H9 (cell line): ENCODE measurements around the gene FAM13B. TPM values are rescaled to one million over a fixed set of nuclear protein-coding genes. Genes with fewer than 3 reads are reported as not detected.

ENCODE experiments used
- DNase-seq: peaks from one replicate; pipeline ENCODE4 v3.0.0-alpha.2; 2017
- H2AFZ ChIP-seq: one replicate; pipeline ENCODE4 v1.6.1; 2013; ENCODE audit warnings: mild to moderate bottlenecking, low read length, control low read depth, moderate library complexity
- H2AK5ac ChIP-seq: 2 replicates; pipeline ENCODE4 v1.6.1; 2013; ENCODE audit warnings: low read length, control low read depth, mixed read lengths; ENCODE audit not compliant: insufficient read length
- H2BK120ac ChIP-seq: one replicate; pipeline ENCODE4 v1.6.1; 2013; ENCODE audit warnings: low read depth, mild to moderate bottlenecking, low read length, control low read depth, inconsistent platforms; ENCODE audit not compliant: poor library complexity, severe bottlenecking
- H2BK12ac ChIP-seq: 2 replicates; pipeline ENCODE4 v1.6.1; 2013; ENCODE audit warnings: low read length, control low read depth, mixed read lengths, low read depth; ENCODE audit not compliant: insufficient read length
- H2BK15ac ChIP-seq: 2 replicates; pipeline ENCODE4 v1.6.1; 2013; ENCODE audit warnings: low read depth, low read length, control low read depth
- H2BK20ac ChIP-seq: one replicate; pipeline ENCODE4 v1.6.1; 2013; ENCODE audit warnings: low read depth, mild to moderate bottlenecking, low read length, control low read depth, inconsistent platforms; ENCODE audit not compliant: poor library complexity, severe bottlenecking
- H2BK5ac ChIP-seq: 2 replicates; pipeline ENCODE4 v1.6.1; 2013; ENCODE audit warnings: low read length, control low read depth, mixed read lengths; ENCODE audit not compliant: insufficient read length
- H3K14ac ChIP-seq: 2 replicates; pipeline ENCODE4 v1.6.1; 2013; ENCODE audit warnings: low read length, control low read depth; ENCODE audit not compliant: insufficient read depth
- H3K18ac ChIP-seq: 2 replicates; pipeline ENCODE4 v1.6.1; 2013; ENCODE audit warnings: low read depth, mild to moderate bottlenecking, mixed read lengths, low read length, control low read depth; ENCODE audit not compliant: insufficient read length
- H3K23ac ChIP-seq: 2 replicates; pipeline ENCODE4 v1.6.1; 2013; ENCODE audit warnings: low read length, control low read depth, mixed read lengths, low read depth; ENCODE audit not compliant: insufficient read length
- H3K23me2 ChIP-seq: 2 replicates; pipeline ENCODE4 v1.6.1; 2013; ENCODE audit warnings: low read depth, mild to moderate bottlenecking, mixed read lengths, low read length, control low read depth; ENCODE audit not compliant: insufficient read length, poor library complexity, severe bottlenecking
- H3K27ac ChIP-seq: 2 replicates; pipeline ENCODE4 v1.5.1; 2013; ENCODE audit warnings: low read length, control low read depth, mixed read lengths, low read depth; ENCODE audit not compliant: insufficient read length
- H3K27me3 ChIP-seq: 2 replicates; pipeline ENCODE4 v1.6.1; 2013; ENCODE audit warnings: low read length, control low read depth, inconsistent platforms; ENCODE audit not compliant: insufficient read depth
- H3K4ac ChIP-seq: 2 replicates; pipeline ENCODE4 v1.6.1; 2013; ENCODE audit warnings: low read depth, mild to moderate bottlenecking, control low read depth, inconsistent platforms, low read length, moderate library complexity
- H3K4me1 ChIP-seq: 2 replicates; pipeline ENCODE4 v1.6.1; 2013; ENCODE audit warnings: low read length, control low read depth, inconsistent platforms; ENCODE audit not compliant: insufficient read depth
- H3K4me2 ChIP-seq: 2 replicates; pipeline ENCODE4 v1.6.1; 2013; ENCODE audit warnings: low read length, control low read depth, mixed read lengths; ENCODE audit not compliant: insufficient read length, insufficient read depth
- H3K56ac ChIP-seq: 2 replicates; pipeline ENCODE4 v1.6.1; 2013; ENCODE audit warnings: low read depth, mild to moderate bottlenecking, mixed read lengths, low read length, control low read depth; ENCODE audit not compliant: insufficient read length
- H3K79me1 ChIP-seq: 2 replicates; pipeline ENCODE4 v1.6.1; 2013; ENCODE audit warnings: low read depth, mild to moderate bottlenecking, moderate library complexity, low read length, control low read depth, inconsistent platforms; ENCODE audit not compliant: insufficient read depth, poor library complexity, severe bottlenecking
- H3K79me2 ChIP-seq: 2 replicates; pipeline ENCODE4 v1.6.1; 2013; ENCODE audit warnings: low read length, control low read depth, inconsistent platforms; ENCODE audit not compliant: insufficient read depth
- H3K9ac ChIP-seq: 2 replicates; pipeline ENCODE4 v1.6.1; 2013; ENCODE audit warnings: low read length, control low read depth, mixed read lengths; ENCODE audit not compliant: insufficient read length; ENCODE audit errors: extremely low read depth
- H3K9me3 ChIP-seq: one replicate; pipeline ENCODE4 v1.6.1; 2013; ENCODE audit warnings: low read depth, low read length, inconsistent platforms; ENCODE audit not compliant: control insufficient read depth
- H3T11ph ChIP-seq: one replicate; pipeline ENCODE4 v1.6.1; 2013; ENCODE audit warnings: mild to moderate bottlenecking, low read length, control low read depth, inconsistent platforms
- H4K20me1 ChIP-seq: one replicate; pipeline ENCODE4 v1.6.1; 2013; ENCODE audit not compliant: control insufficient read depth, insufficient read length, insufficient read depth
- H4K5ac ChIP-seq: 2 replicates; pipeline ENCODE4 v1.6.1; 2013; ENCODE audit warnings: low read depth, mild to moderate bottlenecking, mixed read lengths, low read length, control low read depth; ENCODE audit not compliant: insufficient read length
- H4K8ac ChIP-seq: replicated peaks from 2 replicates; pipeline ENCODE4 v1.6.1; 2013; ENCODE audit warnings: low read length, control low read depth, mixed read lengths, low read depth; ENCODE audit not compliant: insufficient read length
- H4K91ac ChIP-seq: 2 replicates; pipeline ENCODE4 v1.6.1; 2013; ENCODE audit warnings: low read depth, mild to moderate bottlenecking, moderate library complexity, mixed read lengths, low read length, control low read depth; ENCODE audit not compliant: insufficient read length
- H3K27ac Mint-ChIP-seq, 3 experiments: 2 replicates in 2 of 3; 3 replicates in 1 of 3; pipeline ENCODE4 v1.8.0; 2020 to 2021; ENCODE audit warnings: mixed read lengths in 3 of 3, mild to moderate bottlenecking in 1 of 3, moderate library complexity in 1 of 3
- H3K27me3 Mint-ChIP-seq: 2 replicates; pipeline ENCODE4 v1.8.0; 2021; ENCODE audit warnings: low read depth, mild to moderate bottlenecking, moderate library complexity, mixed read lengths
- H3K36me3 Mint-ChIP-seq, 3 experiments: 2 replicates in 2 of 3; 3 replicates in 1 of 3; pipeline ENCODE4 v1.8.0; 2020 to 2021; ENCODE audit warnings: low read depth in 3 of 3, mixed read lengths in 3 of 3; ENCODE audit not compliant: insufficient read depth in 1 of 3
- H3K4me1 Mint-ChIP-seq, 2 experiments: 2 replicates each; pipeline ENCODE4 v1.8.0; 2020; ENCODE audit warnings: mixed read lengths in 2 of 2
- H3K4me3 Mint-ChIP-seq, 2 experiments: 2 replicates in 1 of 2; 3 replicates in 1 of 2; pipeline ENCODE4 v1.8.0; 2020 to 2021; ENCODE audit warnings: mild to moderate bottlenecking in 2 of 2, mixed read lengths in 2 of 2, moderate library complexity in 1 of 2
- H3K9me3 Mint-ChIP-seq, 2 experiments: 2 replicates in 1 of 2; 3 replicates in 1 of 2; pipeline ENCODE4 v1.8.0; 2020; ENCODE audit warnings: mild to moderate bottlenecking in 2 of 2, mixed read lengths in 2 of 2, moderate library complexity in 1 of 2
- WGBS: extraction: QIAGEN DNeasy Blood & Tissue Kit; methylation state at CpG from one replicate; pipeline ENCODE4 v1.1.7; 2013; ENCODE audit warnings: missing lambda C conversion rate, low lambda C conversion rate, mixed read lengths; ENCODE audit not compliant: insufficient read length; ENCODE audit errors: extremely low coverage; 5-methylcytosine and 5-hydroxymethylcytosine counted together
- total RNA-seq: library from RNA; stranded (reverse); gene quantifications from 2 replicates; pipeline ENCODE4 v1.2.1, GENCODE V29; 2021
- TF ChIP-seq, protein P1 (sequence below): fragments of 200-600 bp; sonication (generic); conservative IDR thresholded peaks from 3 replicates; pipeline ENCODE4 v1.8.0; 2021; ENCODE audit warnings: antibody characterized with exemption, mild to moderate bottlenecking

FAM13B gene
- total RNA-seq, 1 experiment from 2014 or later = 23.0 TPM

DNA sequence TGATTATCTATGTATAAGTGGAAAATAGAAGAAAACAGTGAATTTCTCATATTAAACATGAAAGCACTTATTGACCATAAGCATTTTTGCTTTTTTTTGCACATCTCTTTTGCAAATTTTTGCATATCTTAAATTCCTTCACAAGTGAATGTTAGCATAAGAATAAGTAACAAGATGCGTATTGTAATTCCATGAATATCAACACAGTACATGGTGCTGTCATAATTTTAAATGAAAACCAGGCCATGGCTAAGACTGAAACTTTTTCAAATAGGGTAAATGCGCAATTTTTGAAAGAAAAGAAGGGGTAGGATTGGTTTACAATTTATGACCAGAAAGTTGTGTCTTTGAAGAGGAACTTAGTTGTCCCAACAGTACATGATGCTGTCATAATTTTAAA is 17.0 kb downstream of the FAM13B start:
- Mint-ChIP-seq H3K27me3 (no peaks in the 10 kb centered on the region), H3K27ac (peak overlapping the region in 1 of 3 experiments; percentile 64; a peak in 1 of 7 replicates), H3K9me3 (no peaks in the 10 kb centered on the region), H3K4me3 (no peak overlapping the region), H3K36me3 (peaks cover 29 to 71% (median 71%) of the 10 kb centered on the region in 3 experiments; a peak in 6 of 7 replicates), H3K4me1 (peaks cover 3 to 13% of the 10 kb centered on the region in 2 experiments; a peak in 3 of 4 replicates)
- Histone ChIP-seq H2AFZ (no peak overlapping the region), H2BK5ac (no peak overlapping the region), H3K56ac (no peak overlapping the region), H2BK15ac (no peak overlapping the region), H3K18ac (no peak overlapping the region), H4K91ac (no peak overlapping the region), H2BK20ac (no peak overlapping the region), H3T11ph (no peak overlapping the region), H3K23ac (no peak overlapping the region), H3K4ac (no peak overlapping the region), H3K4me2 (no peak overlapping the region), H3K27ac (no peak overlapping the region), H3K4me1 (peaks cover under 1% of the 10 kb centered on the region; the same call in 1 of the 2 replicates), H4K20me1 (no peaks in the 10 kb centered on the region), H4K8ac (no peak overlapping the region), H3K79me2 (peaks cover 2% of the 10 kb centered on the region; the same call in 1 of the 2 replicates), H2BK120ac (no peak overlapping the region), H3K27me3 (no peaks in the 10 kb centered on the region), H2BK12ac (no peak overlapping the region), H3K14ac (no peak overlapping the region), H4K5ac (no peak overlapping the region), H2AK5ac (no peak overlapping the region), H3K79me1 (peaks cover 3% of the 10 kb centered on the region), H3K23me2 (no peaks in the 10 kb centered on the region), H3K9me3 (no peaks in the 10 kb centered on the region), H3K9ac (no peak overlapping the region)
- TF ChIP-seq, protein P1, sequence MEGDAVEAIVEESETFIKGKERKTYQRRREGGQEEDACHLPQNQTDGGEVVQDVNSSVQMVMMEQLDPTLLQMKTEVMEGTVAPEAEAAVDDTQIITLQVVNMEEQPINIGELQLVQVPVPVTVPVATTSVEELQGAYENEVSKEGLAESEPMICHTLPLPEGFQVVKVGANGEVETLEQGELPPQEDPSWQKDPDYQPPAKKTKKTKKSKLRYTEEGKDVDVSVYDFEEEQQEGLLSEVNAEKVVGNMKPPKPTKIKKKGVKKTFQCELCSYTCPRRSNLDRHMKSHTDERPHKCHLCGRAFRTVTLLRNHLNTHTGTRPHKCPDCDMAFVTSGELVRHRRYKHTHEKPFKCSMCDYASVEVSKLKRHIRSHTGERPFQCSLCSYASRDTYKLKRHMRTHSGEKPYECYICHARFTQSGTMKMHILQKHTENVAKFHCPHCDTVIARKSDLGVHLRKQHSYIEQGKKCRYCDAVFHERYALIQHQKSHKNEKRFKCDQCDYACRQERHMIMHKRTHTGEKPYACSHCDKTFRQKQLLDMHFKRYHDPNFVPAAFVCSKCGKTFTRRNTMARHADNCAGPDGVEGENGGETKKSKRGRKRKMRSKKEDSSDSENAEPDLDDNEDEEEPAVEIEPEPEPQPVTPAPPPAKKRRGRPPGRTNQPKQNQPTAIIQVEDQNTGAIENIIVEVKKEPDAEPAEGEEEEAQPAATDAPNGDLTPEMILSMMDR = no peak
- no CpG with 5 or more reads among the region's 2 CpGs for WGBS
- no peak for DNase-seq
